GM12878 (cell line): ENCODE measurements around the gene RNF38. TPM values are rescaled to one million over a fixed set of nuclear protein-coding genes. Genes with fewer than 3 reads are reported as not detected.
"Not testable (repeated sequence)": the region's sequence is repeated elsewhere in the genome, so short reads cannot be mapped to it uniquely, and the experiment has no call there.

ENCODE experiments used
- ATAC-seq: fragments of 200-7000 bp; cut with Tn5 transposase; 3 replicates; pipeline ENCODE4 v1.9.1; 2020; ENCODE audit warnings: mild to moderate bottlenecking, moderate library complexity
- BruUV-seq: library from RNA; stranded (reverse); fragments of 400-500 nt; replicated peaks from 2 replicates; lab custom pipeline; 2021; lab: Mats Ljungman, UMichigan
- CTCF ChIA-PET: fragments of 300-600 bp; sonication (Branson Sonifier 250); formaldehyde crosslinking; extraction: SDS; loops from one replicate; lab custom pipeline; 2021; ENCODE audit warnings: inconsistent platforms; lab: Yijun Ruan, JAX
- POLR2A ChIA-PET: fragments of 350-600 bp; formaldehyde crosslinking; extraction: SDS; loops from one replicate; lab custom pipeline; 2021; ENCODE audit warnings: inconsistent platforms; lab: Charles Lee
- RAD21 ChIA-PET: fragments of 300-600 bp; sonication (Branson Sonifier 250); formaldehyde crosslinking; loops from one replicate; lab custom pipeline; 2023; ENCODE audit warnings: antibody characterized with exemption; ENCODE audit not compliant: unreplicated experiment; lab: Charles Lee
- SMC1A ChIA-PET: fragments of 300-600 bp; sonication (Branson Sonifier 250); formaldehyde crosslinking; loops from one replicate; lab custom pipeline; 2023; ENCODE audit not compliant: unreplicated experiment, uncharacterized antibody; lab: Charles Lee
- DNase-seq: peaks from one replicate; pipeline ENCODE4 v3.0.0-alpha.2; 2011; ENCODE audit warnings: low read depth, low spot score
- FAIRE-seq: peaks from 3 replicates; lab custom pipeline; 2011; peaks lifted over from hg19 to GRCh38; lab: Jason Lieb, UNC
- H2AFZ ChIP-seq: 2 replicates; pipeline ENCODE4 v1.6.0; 2011; ENCODE audit warnings: low read depth, low read length, control low read depth; ENCODE audit not compliant: control insufficient read depth
- H3K27ac ChIP-seq: 2 replicates; pipeline ENCODE4 v1.5.1; 2011; ENCODE audit warnings: control low read depth; ENCODE audit not compliant: control insufficient read depth, insufficient read depth
- H3K27me3 ChIP-seq, 2 experiments: replicated peaks in 1 of 2; 2 replicates each; pipeline versions ENCODE4 v1.6.0 to v1.6.1; 2011; ENCODE audit warnings: low read length in 1 of 2; ENCODE audit not compliant: control insufficient read depth in 2 of 2, insufficient read depth in 2 of 2
- H3K36me3 ChIP-seq, 2 experiments: 2 replicates each; pipeline ENCODE4 v1.5.1; 2011; ENCODE audit warnings: low read length in 1 of 2; ENCODE audit not compliant: control insufficient read depth in 2 of 2, insufficient read depth in 2 of 2
- H3K4me1 ChIP-seq: 2 replicates; pipeline ENCODE4 v1.6.1; 2011; ENCODE audit warnings: mild to moderate bottlenecking, low read length, moderate library complexity, mixed read lengths; ENCODE audit not compliant: control insufficient read depth, insufficient read depth
- H3K4me2 ChIP-seq: 2 replicates; pipeline ENCODE4 v1.6.0; 2011; ENCODE audit warnings: control low read depth; ENCODE audit not compliant: control insufficient read depth, insufficient read depth
- H3K4me3 ChIP-seq: fragments of 200-600 bp; sonication (generic); 2 replicates; pipeline ENCODE4 v1.5.1; 2016
- H3K79me2 ChIP-seq: 2 replicates; pipeline ENCODE4 v1.6.0; 2011; ENCODE audit warnings: low read length; ENCODE audit not compliant: control insufficient read depth, insufficient read depth
- H3K9ac ChIP-seq: 2 replicates; pipeline ENCODE4 v1.8.0; 2011; ENCODE audit warnings: low read length, control low read depth, mixed read lengths; ENCODE audit not compliant: control insufficient read depth, insufficient read depth
- H3K9me3 ChIP-seq: replicated peaks from 3 replicates; pipeline ENCODE4 v1.5.1; 2011; ENCODE audit warnings: mild to moderate bottlenecking, low read length; ENCODE audit not compliant: control insufficient read depth, insufficient read depth
- H4K20me1 ChIP-seq: 2 replicates; pipeline ENCODE4 v1.6.0; 2011; ENCODE audit not compliant: control insufficient read depth, insufficient read depth
- JUNB ChIP-seq: IDR thresholded peaks from 2 replicates; pipeline ENCODE4 v1.6.1; 2016; ENCODE audit warnings: antibody characterized with exemption, mild to moderate bottlenecking
- MLLT1 ChIP-seq: fragments of 450-650 bp; IDR thresholded peaks from 2 replicates; pipeline ENCODE4 v1.6.1; 2016; ENCODE audit warnings: mild to moderate bottlenecking
- SMAD1 ChIP-seq: fragments of 450-650 bp; IDR thresholded peaks from 2 replicates; pipeline ENCODE4 v1.6.1; 2018; ENCODE audit warnings: mild to moderate bottlenecking, low read depth; ENCODE audit not compliant: partially characterized antibody
- TBL1XR1 ChIP-seq: IDR thresholded peaks from 2 replicates; pipeline ENCODE4 v1.6.1; 2012; ENCODE audit warnings: low read depth, low read length, improper control_type of control experiment
- ZSCAN29 ChIP-seq: fragments of 450-650 bp; IDR thresholded peaks from 2 replicates; pipeline ENCODE4 v1.6.1; 2017; ENCODE audit warnings: mild to moderate bottlenecking, moderate library complexity
- WGBS: methylation state at CpG from one replicate; pipeline ENCODE4 v1.1.6; 2016; ENCODE audit warnings: low lambda C conversion rate; ENCODE audit not compliant: insufficient replicate concordance, insufficient coverage; ENCODE audit errors: missing lambda C conversion rate; 5-methylcytosine and 5-hydroxymethylcytosine counted together
- in situ Hi-C: fragments of 300-500 bp; cut with MboI; formaldehyde crosslinking; loops from 9 replicates; pipeline ENCODE4 v1.14.3; 2018; ENCODE audit warnings: mixed read lengths
- intact Hi-C: fragments of 100-400 bp; cut with micrococcal nuclease; formaldehyde crosslinking; loops from one replicate; pipeline ENCODE4 v1.14.2; 2022; ENCODE audit not compliant: unreplicated experiment
- polyA plus RNA-seq, 11 experiments: library from polyadenylated mRNA; depleted of rRNA in 4 of 11; unstranded in 6 of 11; stranded (reverse) in 5 of 11; fragments of >200 nt; fragmentation: Nextera tagmentation in 4 of 11; fragmentation: Illumina TruSeq in 1 of 11; extraction: Ambion mirVana in 4 of 11; extraction: Trizol in 1 of 11; gene quantifications; 1 replicate in 1 of 11; 2 replicates in 10 of 11; pipeline versions ENCODE4 v1.2.1 to v1.2.3, GENCODE V29; 2011 to 2016; ENCODE audit warnings: inconsistent platforms in 2 of 11, missing spikeins in 2 of 11, low read depth in 1 of 11
- total RNA-seq, 4 experiments: library from RNA; depleted of rRNA in 3 of 4; stranded (reverse); fragments of >200 nt in 3 of 4; fragmentation: Illumina TruSeq in 1 of 4; extraction: Trizol in 1 of 4; gene quantifications; 2 replicates each; pipeline versions ENCODE4 v1.2.1 to v1.2.3, GENCODE V29; 2013 to 2021

The RNF38 gene
- total and polyA plus RNA-seq, 10 of the 15 experiments (the other 5 are each of a cell fraction or from before 2014, with no cell fraction given), result 5.1 to 34.7 (median 12.7) TPM

GRCh38 chr9:36294996-36295395, 105.1 kb downstream of the RNF38 start:
- H3K9ac ChIP-seq, POLR2A ChIA-PET, H3K27me3 ChIP-seq, H4K20me1 ChIP-seq, ATAC-seq, H3K79me2 ChIP-seq, H3K4me1 ChIP-seq, DNase-seq, intact Hi-C loops, H3K36me3 ChIP-seq, BruUV-seq, FAIRE-seq, H3K4me3 ChIP-seq, H3K4me2 ChIP-seq, H3K9me3 ChIP-seq, H2AFZ ChIP-seq, in situ Hi-C loops, H3K27ac ChIP-seq, RAD21 ChIA-PET: not testable (repeated sequence)
- CTCF ChIA-PET, result interaction anchor here (0.6 to 1.6 kb wide), 2 partner anchors 14 to 95 kb away, joined by 3 read pairs; no protein-coding TSS in a partner anchor
- SMC1A ChIA-PET, result interaction anchor here (1.1 kb wide), 1 partner anchor 26 kb away, joined by 3 read pairs; no protein-coding TSS in a partner anchor
- 72% methylated on average over 3 of the region's 3 CpGs for WGBS

GRCh38 chr9:36293918-36294317, 106.2 kb downstream of the RNF38 start:
- H2AFZ ChIP-seq, result no peak overlapping the region
- WGBS, result 60% methylated on average over 5 of the region's 5 CpGs
- H3K36me3 ChIP-seq, result no peaks in the 10 kb centered on the region
- ChIA-PET RAD21 (no interaction called here), SMC1A (interaction anchor here (1.5 kb wide), 1 partner anchor 35 kb away, joined by 4 read pairs; no protein-coding TSS in a partner anchor), POLR2A (no interaction called here), CTCF (interaction anchor here (1.6 kb wide), 1 partner anchor 13 kb away, joined by 3 read pairs; no protein-coding TSS in a partner anchor)
- no peak overlapping the region for H3K4me2 ChIP-seq
- H3K79me2 ChIP-seq, result no peaks in the 10 kb centered on the region
- no peak overlapping the region for H3K9ac ChIP-seq
- no peaks in the 10 kb centered on the region for H3K9me3 ChIP-seq
- no peak overlapping the region for H3K4me3 ChIP-seq
- no peaks in the 10 kb centered on the region for H3K27me3 ChIP-seq
- H3K4me1 ChIP-seq, result no peaks in the 10 kb centered on the region
- BruUV-seq, result no TSS peak
- H3K27ac ChIP-seq, result no peak overlapping the region
- in situ Hi-C loops (no loop called here), intact Hi-C loops (no loop called here)
- TF ChIP-seq SMAD1, result no peak
- TF ChIP-seq TBL1XR1, result no peak
- no peak for TF ChIP-seq MLLT1
- no peak for TF ChIP-seq JUNB
- no peak for TF ChIP-seq ZSCAN29
- H4K20me1 ChIP-seq, result no peaks in the 10 kb centered on the region
- DNase-seq (no peak), FAIRE-seq (no peak), ATAC-seq (no peak)
